ENCODE measurements around the gene SSR4. TPM values are rescaled to one million over a fixed set of nuclear protein-coding genes. Genes with fewer than 3 reads are reported as not detected.

SSR4 gene
- total RNA-seq, 4 donors from 2014 or later, result 177 to 359 (median 279) TPM

GRCh38 chrX:153802513-153803045 lies 8.1 kb downstream of the SSR4 start:
- WGBS, 2 donors, result 64 to 66% methylated on average over 9 to 12 of the region's 14 CpGs
- DNase-seq, result no peak
- intact Hi-C loops (cut with DNase I), result no loop called here
- Histone ChIP-seq H3K4me3 (replicated peaks in 1 of 3) (no peak overlapping the region), H3K27me3 (no peaks in the 10 kb centered on the region), H3K4me1 (no peaks in the 10 kb centered on the region), H3K27ac (no peak overlapping the region), H3K36me3 (peaks cover 3 to 4% of the 10 kb centered on the region in 2 donors), H3K9me3 (no peaks in the 10 kb centered on the region)
- no peak for TF ChIP-seq CTCF (IDR thresholded peaks at IDR 0.05)
- TF ChIP-seq POLR2A (IDR thresholded peaks at IDR 0.05), result no peak

- no peak for DNase-seq
- no peaks in the 10 kb centered on the region for H3K4me1 ChIP-seq
- TF ChIP-seq CTCF (IDR thresholded peaks at IDR 0.05), result no peak
- TF ChIP-seq POLR2A (IDR thresholded peaks at IDR 0.05), result no peak
- H3K4me3 ChIP-seq (replicated peaks in 1 of 3), result no peak overlapping the region
- WGBS, 2 donors, result 95 to 97% methylated on average over 40 to 74 of the region's 87 CpGs
- no peak overlapping the region for H3K27ac ChIP-seq
- H3K27me3 ChIP-seq, result no peaks in the 10 kb centered on the region
- intact Hi-C loops (cut with DNase I), result no loop called here
- peaks cover 0 to 2% of the 10 kb centered on the region in 2 donors for H3K36me3 ChIP-seq
- no peaks in the 10 kb centered on the region for H3K9me3 ChIP-seq
Observed at GRCh38 chrX:153803211-153804099, 9.0 kb downstream of the SSR4 start.

- no peaks in the 10 kb centered on the region for H3K9me3 ChIP-seq
- TF ChIP-seq POLR2A (IDR thresholded peaks at IDR 0.05), result no peak
- TF ChIP-seq CTCF (IDR thresholded peaks at IDR 0.05), result no peak
- intact Hi-C loops (cut with DNase I), result no loop called here
Observed at GRCh38 chrX:153804100-153804595, 9.7 kb downstream of the SSR4 start.

GRCh38 chrX:153804621-153805020 lies 10.2 kb downstream of the SSR4 start:
- Histone ChIP-seq H3K9me3 (no peaks in the 10 kb centered on the region), H3K36me3 (no peaks in the 10 kb centered on the region), H3K4me1 (no peaks in the 10 kb centered on the region), H3K27ac (no peak overlapping the region), H3K27me3 (no peaks in the 10 kb centered on the region), H3K4me3 (replicated peaks in 1 of 3) (no peak overlapping the region)
- 95 to 100% methylated on average over 2 to 15 of the region's 25 CpGs for WGBS, 2 donors
- TF ChIP-seq POLR2A (IDR thresholded peaks at IDR 0.05), result no peak
- TF ChIP-seq CTCF (IDR thresholded peaks at IDR 0.05), result no peak
- intact Hi-C loops (cut with DNase I), result no loop called here
- no peak for DNase-seq

More at GRCh38 chrX:153804100-153804595, 9.7 kb downstream of the SSR4 start:
- WGBS, 2 donors, result 94% methylated on average over 16 of the region's 34 CpGs; no CpG with 5 or more reads in 1 of the 2 donors
- Histone ChIP-seq H3K27me3 (no peaks in the 10 kb centered on the region), H3K4me3 (replicated peaks in 1 of 3) (no peak overlapping the region), H3K27ac (no peak overlapping the region), H3K4me1 (no peaks in the 10 kb centered on the region), H3K36me3 (no peaks in the 10 kb centered on the region)
- no peak for DNase-seq

GRCh38 chrX:153805436-153805835 lies 11.0 kb downstream of the SSR4 start:
- no peaks in the 10 kb centered on the region for H3K27me3 ChIP-seq
- DNase-seq, result no peak

More at GRCh38 chrX:153805436-153805835, 11.0 kb downstream of the SSR4 start:
- Histone ChIP-seq H3K4me1 (no peaks in the 10 kb centered on the region), H3K4me3 (replicated peaks in 1 of 3) (no peak overlapping the region), H3K9me3 (no peaks in the 10 kb centered on the region), H3K27ac (no peak overlapping the region), H3K36me3 (no peaks in the 10 kb centered on the region)
- 76 to 94% methylated on average over 4 to 7 of the region's 13 CpGs for WGBS, 2 donors
- intact Hi-C loops (cut with DNase I), result no loop called here
- TF ChIP-seq POLR2A (IDR thresholded peaks at IDR 0.05) (no peak), CTCF (IDR thresholded peaks at IDR 0.05) (no peak)

Measured in thyroid gland (tissue), 4 donors.